Liver (tissue), 9 donors: ENCODE measurements around the gene RGS12. TPM values are rescaled to one million over a fixed set of nuclear protein-coding genes. Genes with fewer than 3 reads are reported as not detected.

Source experiments
- DNase-seq: peaks from one replicate; pipeline ENCODE4 v3.0.0-alpha.2; 2017; ENCODE audit warnings: low spot score
- H3K27ac ChIP-seq, 2 donors: one replicate each; pipeline ENCODE4 v1.7.0; 2013; ENCODE audit warnings: inconsistent platforms in 2 of 2, low read length in 2 of 2, control low read depth in 1 of 2, low read depth in 1 of 2, mild to moderate bottlenecking in 1 of 2
- H3K27me3 ChIP-seq, 4 donors: one replicate each; pipeline versions ENCODE4 v1.6.1 to v1.7.0; 2013; ENCODE audit warnings: low read length in 3 of 4, inconsistent platforms in 1 of 4, mild to moderate bottlenecking in 1 of 4, moderate library complexity in 1 of 4; ENCODE audit not compliant: control insufficient read depth in 4 of 4, insufficient read depth in 4 of 4
- H3K36me3 ChIP-seq, 4 donors: one replicate each; pipeline versions ENCODE4 v1.6.1 to v1.7.0; 2013; ENCODE audit warnings: low read length in 3 of 4, mild to moderate bottlenecking in 3 of 4, low read depth in 1 of 4, moderate library complexity in 1 of 4; ENCODE audit not compliant: control insufficient read depth in 4 of 4, insufficient read depth in 3 of 4
- H3K4me1 ChIP-seq, 4 donors: one replicate each; pipeline versions ENCODE4 v1.6.1 to v1.7.0; 2013; ENCODE audit warnings: low read length in 3 of 4, mild to moderate bottlenecking in 3 of 4, moderate library complexity in 1 of 4; ENCODE audit not compliant: control insufficient read depth in 4 of 4, insufficient read depth in 4 of 4
- H3K4me3 ChIP-seq, 3 donors: one replicate each; pipeline versions ENCODE4 v1.6.1 to v1.7.0; 2013; ENCODE audit warnings: low read length in 3 of 3, control low read depth in 1 of 3, low read depth in 1 of 3, mild to moderate bottlenecking in 1 of 3
- H3K9ac ChIP-seq, 2 donors: one replicate each; pipeline ENCODE4 v1.7.0; 2013; ENCODE audit warnings: low read length in 2 of 2, mild to moderate bottlenecking in 2 of 2, moderate library complexity in 2 of 2, control low read depth in 1 of 2, low read depth in 1 of 2
- H3K9me3 ChIP-seq, 4 donors: one replicate each; pipeline versions ENCODE4 v1.6.1 to v1.7.0; 2013; ENCODE audit warnings: low read length in 3 of 4; ENCODE audit not compliant: control insufficient read depth in 4 of 4
- EGR1 ChIP-seq, 2 donors: IDR thresholded peaks; 2 replicates each; pipeline ENCODE4 v1.6.1; 2016 to 2018; ENCODE audit warnings: antibody characterized with exemption in 2 of 2, low read depth in 2 of 2
- FOXA1 ChIP-seq: IDR thresholded peaks from 2 replicates; pipeline ENCODE4 v1.6.1; 2016; ENCODE audit warnings: antibody characterized with exemption
- FOXA2 ChIP-seq: IDR thresholded peaks from 2 replicates; pipeline ENCODE4 v1.6.1; 2016; ENCODE audit warnings: antibody characterized with exemption
- GABPA ChIP-seq, 2 donors: IDR thresholded peaks in 1 of 2; conservative IDR thresholded peaks in 1 of 2; 2 replicates each; pipeline ENCODE4 v1.6.1; 2016; ENCODE audit warnings: antibody characterized with exemption in 2 of 2, mild to moderate bottlenecking in 1 of 2, moderate library complexity in 1 of 2
- HNF4A ChIP-seq, 2 donors: conservative IDR thresholded peaks; 2 replicates each; pipeline ENCODE4 v1.6.1; 2016; ENCODE audit warnings: antibody characterized with exemption in 2 of 2, mild to moderate bottlenecking in 2 of 2
- HNF4G ChIP-seq: IDR thresholded peaks from 2 replicates; pipeline ENCODE4 v1.6.1; 2016; ENCODE audit warnings: antibody characterized with exemption
- MAX ChIP-seq: IDR thresholded peaks from 2 replicates; pipeline ENCODE4 v1.6.1; 2016; ENCODE audit warnings: antibody characterized with exemption
- NR2F2 ChIP-seq: IDR thresholded peaks from 2 replicates; pipeline ENCODE4 v1.6.1; 2016; ENCODE audit warnings: antibody characterized with exemption
- RXRA ChIP-seq, 2 donors: IDR thresholded peaks; 2 replicates each; pipeline ENCODE4 v1.6.1; 2017 to 2018; ENCODE audit warnings: antibody characterized with exemption in 2 of 2, mild to moderate bottlenecking in 1 of 2
- SP1 ChIP-seq: IDR thresholded peaks from 2 replicates; pipeline ENCODE4 v1.6.1; 2018; ENCODE audit warnings: antibody characterized with exemption, mild to moderate bottlenecking
- TAF1 ChIP-seq: conservative IDR thresholded peaks from 2 replicates; pipeline ENCODE4 v1.6.1; 2016; ENCODE audit warnings: antibody characterized with exemption, mild to moderate bottlenecking
- YY1 ChIP-seq: IDR thresholded peaks from 2 replicates; pipeline ENCODE4 v1.6.1; 2016; ENCODE audit warnings: antibody characterized with exemption, mild to moderate bottlenecking
- WGBS: extraction: QIAGEN DNeasy Blood & Tissue Kit; methylation state at CpG from one replicate; pipeline ENCODE4 v1.1.7; 2013; 5-methylcytosine and 5-hydroxymethylcytosine counted together
- polyA plus RNA-seq, 2 donors: library from polyadenylated mRNA; stranded (reverse) in 1 of 2; unstranded in 1 of 2; fragments of 200-250 nt in 1 of 2; fragments of >200 nt in 1 of 2; fragmentation: Nextera tagmentation in 1 of 2; extraction: Ambion mirVana in 1 of 2; gene quantifications; one replicate each; pipeline versions ENCODE4 v1.2.1 to v1.2.3, GENCODE V29; 2013 to 2015
- total RNA-seq, 2 donors: library from RNA; depleted of rRNA; stranded (reverse); fragments of >200 nt; gene quantifications; one replicate each; pipeline ENCODE4 v1.2.3, GENCODE V29; 2014
- TF ChIP-seq, protein P1 (sequence below): fragments of 150-350 bp; IDR thresholded peaks from 2 replicates; pipeline ENCODE4 v1.5.1; 2017; ENCODE audit warnings: improper control_type of control experiment, low read depth, low read length; ENCODE audit not compliant: missing input control
- TF ChIP-seq, protein P2 (sequence below): IDR thresholded peaks from 2 replicates; pipeline ENCODE4 v1.6.1; 2016; ENCODE audit warnings: antibody characterized with exemption
- TF ChIP-seq, protein P3 (sequence below): IDR thresholded peaks from 2 replicates; pipeline ENCODE4 v1.6.1; 2016; ENCODE audit warnings: antibody characterized with exemption, mild to moderate bottlenecking
- donor health status: healthy.
- donor health status: healthy.
- donor health status: healthy.
- donor health status: healthy.
- donor health status: healthy.

RGS12 gene
- total and polyA plus RNA-seq, 4 donors = 6.4 to 23.2 (median 11.5) TPM

GRCh38 chr4:3244002-3244401, 48.8 kb upstream of the RGS12 start:
- Histone ChIP-seq H3K27me3 (no peaks in the 10 kb centered on the region), H3K4me1 (no peaks in the 10 kb centered on the region), H3K9me3 (no peaks in the 10 kb centered on the region), H3K27ac (no peak overlapping the region), H3K36me3 (peaks cover 12 to 38% (median 13%) of the 10 kb centered on the region in 4 donors), H3K4me3 (no peak overlapping the region), H3K9ac (no peak overlapping the region)
- TF ChIP-seq MAX = no peak
- TF ChIP-seq, protein P1, sequence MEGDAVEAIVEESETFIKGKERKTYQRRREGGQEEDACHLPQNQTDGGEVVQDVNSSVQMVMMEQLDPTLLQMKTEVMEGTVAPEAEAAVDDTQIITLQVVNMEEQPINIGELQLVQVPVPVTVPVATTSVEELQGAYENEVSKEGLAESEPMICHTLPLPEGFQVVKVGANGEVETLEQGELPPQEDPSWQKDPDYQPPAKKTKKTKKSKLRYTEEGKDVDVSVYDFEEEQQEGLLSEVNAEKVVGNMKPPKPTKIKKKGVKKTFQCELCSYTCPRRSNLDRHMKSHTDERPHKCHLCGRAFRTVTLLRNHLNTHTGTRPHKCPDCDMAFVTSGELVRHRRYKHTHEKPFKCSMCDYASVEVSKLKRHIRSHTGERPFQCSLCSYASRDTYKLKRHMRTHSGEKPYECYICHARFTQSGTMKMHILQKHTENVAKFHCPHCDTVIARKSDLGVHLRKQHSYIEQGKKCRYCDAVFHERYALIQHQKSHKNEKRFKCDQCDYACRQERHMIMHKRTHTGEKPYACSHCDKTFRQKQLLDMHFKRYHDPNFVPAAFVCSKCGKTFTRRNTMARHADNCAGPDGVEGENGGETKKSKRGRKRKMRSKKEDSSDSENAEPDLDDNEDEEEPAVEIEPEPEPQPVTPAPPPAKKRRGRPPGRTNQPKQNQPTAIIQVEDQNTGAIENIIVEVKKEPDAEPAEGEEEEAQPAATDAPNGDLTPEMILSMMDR = no peak
- TF ChIP-seq, protein P2, sequence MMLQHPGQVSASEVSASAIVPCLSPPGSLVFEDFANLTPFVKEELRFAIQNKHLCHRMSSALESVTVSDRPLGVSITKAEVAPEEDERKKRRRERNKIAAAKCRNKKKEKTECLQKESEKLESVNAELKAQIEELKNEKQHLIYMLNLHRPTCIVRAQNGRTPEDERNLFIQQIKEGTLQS = no peak
- no peak for TF ChIP-seq NR2F2
- TF ChIP-seq, protein P3, sequence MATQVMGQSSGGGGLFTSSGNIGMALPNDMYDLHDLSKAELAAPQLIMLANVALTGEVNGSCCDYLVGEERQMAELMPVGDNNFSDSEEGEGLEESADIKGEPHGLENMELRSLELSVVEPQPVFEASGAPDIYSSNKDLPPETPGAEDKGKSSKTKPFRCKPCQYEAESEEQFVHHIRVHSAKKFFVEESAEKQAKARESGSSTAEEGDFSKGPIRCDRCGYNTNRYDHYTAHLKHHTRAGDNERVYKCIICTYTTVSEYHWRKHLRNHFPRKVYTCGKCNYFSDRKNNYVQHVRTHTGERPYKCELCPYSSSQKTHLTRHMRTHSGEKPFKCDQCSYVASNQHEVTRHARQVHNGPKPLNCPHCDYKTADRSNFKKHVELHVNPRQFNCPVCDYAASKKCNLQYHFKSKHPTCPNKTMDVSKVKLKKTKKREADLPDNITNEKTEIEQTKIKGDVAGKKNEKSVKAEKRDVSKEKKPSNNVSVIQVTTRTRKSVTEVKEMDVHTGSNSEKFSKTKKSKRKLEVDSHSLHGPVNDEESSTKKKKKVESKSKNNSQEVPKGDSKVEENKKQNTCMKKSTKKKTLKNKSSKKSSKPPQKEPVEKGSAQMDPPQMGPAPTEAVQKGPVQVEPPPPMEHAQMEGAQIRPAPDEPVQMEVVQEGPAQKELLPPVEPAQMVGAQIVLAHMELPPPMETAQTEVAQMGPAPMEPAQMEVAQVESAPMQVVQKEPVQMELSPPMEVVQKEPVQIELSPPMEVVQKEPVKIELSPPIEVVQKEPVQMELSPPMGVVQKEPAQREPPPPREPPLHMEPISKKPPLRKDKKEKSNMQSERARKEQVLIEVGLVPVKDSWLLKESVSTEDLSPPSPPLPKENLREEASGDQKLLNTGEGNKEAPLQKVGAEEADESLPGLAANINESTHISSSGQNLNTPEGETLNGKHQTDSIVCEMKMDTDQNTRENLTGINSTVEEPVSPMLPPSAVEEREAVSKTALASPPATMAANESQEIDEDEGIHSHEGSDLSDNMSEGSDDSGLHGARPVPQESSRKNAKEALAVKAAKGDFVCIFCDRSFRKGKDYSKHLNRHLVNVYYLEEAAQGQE = no peak
- TF ChIP-seq RXRA (IDR thresholded peaks at IDR 0.05) = no peak
- TF ChIP-seq YY1 = no peak
- TF ChIP-seq EGR1 (IDR thresholded peaks at IDR 0.05; ENCODE audit: low read depth in 2 of 2) = no peak
- no peak for TF ChIP-seq FOXA2
- TF ChIP-seq HNF4A (conservative IDR thresholded peaks at IDR 0.05) = no peak
- TF ChIP-seq HNF4G = no peak
- DNase-seq = no peak
- 76% methylated on average over 1 of the region's 1 CpG for WGBS

DNA sequence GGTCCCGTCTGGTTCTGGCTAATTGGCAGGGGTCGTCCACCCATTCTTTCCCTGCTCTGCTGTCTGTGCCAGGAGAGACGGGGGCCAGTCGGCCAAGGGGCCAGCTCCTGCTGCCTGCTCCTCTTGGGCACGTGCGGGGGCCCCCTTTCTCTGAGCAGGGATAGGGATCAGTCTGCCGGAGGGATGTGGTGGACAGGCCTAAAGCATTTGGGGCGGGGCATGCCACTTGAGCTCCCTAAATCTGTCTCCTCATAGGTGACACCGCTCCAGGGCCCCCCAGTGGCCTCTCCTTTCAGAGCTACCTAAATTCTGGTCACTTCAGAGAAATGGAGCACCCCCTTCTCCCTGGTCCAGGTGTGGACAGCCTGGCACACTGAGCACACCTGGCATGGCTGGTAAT, 48.1 kb upstream of the RGS12 start:
- WGBS = 85% methylated on average over 9 of the region's 9 CpGs
- H3K4me3 ChIP-seq = no peak overlapping the region

More for the DNA sequence above, 48.1 kb upstream of the RGS12 start:
- Histone ChIP-seq H3K27me3 (no peaks in the 10 kb centered on the region), H3K9ac (no peak overlapping the region), H3K27ac (no peak overlapping the region), H3K36me3 (peaks cover 9 to 31% (median 12%) of the 10 kb centered on the region in 4 donors), H3K9me3 (no peaks in the 10 kb centered on the region), H3K4me1 (no peaks in the 10 kb centered on the region)
- no peak for DNase-seq
- TF ChIP-seq, protein P1 = no peak
- TF ChIP-seq EGR1 (IDR thresholded peaks at IDR 0.05; ENCODE audit: low read depth in 2 of 2) = no peak
- no peak for TF ChIP-seq YY1
- TF ChIP-seq HNF4G = no peak
- TF ChIP-seq NR2F2 = no peak
- no peak for TF ChIP-seq FOXA1
- TF ChIP-seq FOXA2 = no peak
- no peak for TF ChIP-seq GABPA (IDR thresholded peaks at IDR 0.05 in 1 of 2, conservative IDR thresholded peaks at IDR 0.05 in 1 of 2)
- TF ChIP-seq TAF1 = no peak
- no peak for TF ChIP-seq SP1
- TF ChIP-seq, protein P2 = no peak
